Measurements from ENCODE around the gene DRG2.
A peak's percentile ranks its signal among the peaks of the same experiment; 100 is the strongest.

Gene DRG2

DNA sequence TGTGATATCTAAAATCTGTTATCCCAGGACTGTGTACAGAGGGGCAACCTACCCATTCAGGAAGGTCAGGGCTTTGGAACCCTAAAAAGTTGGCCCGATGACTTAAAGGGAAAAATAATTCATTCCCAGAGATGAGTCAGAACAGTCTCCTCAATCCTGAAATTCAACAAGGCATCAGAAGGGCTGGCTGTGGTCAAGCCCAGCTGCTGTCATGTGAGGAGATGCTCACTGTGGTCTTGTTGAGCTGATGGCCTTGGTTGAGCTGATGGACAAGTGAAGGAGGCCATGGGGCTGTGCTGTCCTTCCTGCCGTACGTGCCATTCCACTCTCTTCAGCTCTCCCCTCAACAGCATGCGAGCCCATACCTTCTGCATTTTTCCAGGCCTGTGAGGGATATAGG lies 20.9 kb upstream of the DRG2 start:
- H3K4me1 ChIP-seq (ENCODE audit: insufficient read depth, low read length, poor library complexity, severe bottlenecking) = peaks cover 6% of the 10 kb centered on the region
- TF ChIP-seq, protein P1, sequence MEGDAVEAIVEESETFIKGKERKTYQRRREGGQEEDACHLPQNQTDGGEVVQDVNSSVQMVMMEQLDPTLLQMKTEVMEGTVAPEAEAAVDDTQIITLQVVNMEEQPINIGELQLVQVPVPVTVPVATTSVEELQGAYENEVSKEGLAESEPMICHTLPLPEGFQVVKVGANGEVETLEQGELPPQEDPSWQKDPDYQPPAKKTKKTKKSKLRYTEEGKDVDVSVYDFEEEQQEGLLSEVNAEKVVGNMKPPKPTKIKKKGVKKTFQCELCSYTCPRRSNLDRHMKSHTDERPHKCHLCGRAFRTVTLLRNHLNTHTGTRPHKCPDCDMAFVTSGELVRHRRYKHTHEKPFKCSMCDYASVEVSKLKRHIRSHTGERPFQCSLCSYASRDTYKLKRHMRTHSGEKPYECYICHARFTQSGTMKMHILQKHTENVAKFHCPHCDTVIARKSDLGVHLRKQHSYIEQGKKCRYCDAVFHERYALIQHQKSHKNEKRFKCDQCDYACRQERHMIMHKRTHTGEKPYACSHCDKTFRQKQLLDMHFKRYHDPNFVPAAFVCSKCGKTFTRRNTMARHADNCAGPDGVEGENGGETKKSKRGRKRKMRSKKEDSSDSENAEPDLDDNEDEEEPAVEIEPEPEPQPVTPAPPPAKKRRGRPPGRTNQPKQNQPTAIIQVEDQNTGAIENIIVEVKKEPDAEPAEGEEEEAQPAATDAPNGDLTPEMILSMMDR (conservative IDR thresholded peaks at IDR 0.05; ENCODE audit: low read length) = no peak
- no peak for TF ChIP-seq EZH2phosphoT487 (IDR thresholded peaks at IDR 0.05; ENCODE audit: borderline replicate concordance)
- H3K9ac ChIP-seq (ENCODE audit: low read depth, low read length, poor library complexity, severe bottlenecking) = no peak overlapping the region
- no peaks in the 10 kb centered on the region for H4K20me1 ChIP-seq (ENCODE audit: insufficient read depth, low read length, poor library complexity, severe bottlenecking)
- no peaks in the 10 kb centered on the region for H3K79me2 ChIP-seq (ENCODE audit: insufficient read depth, low read length)
- H3K27me3 ChIP-seq (ENCODE audit: insufficient read depth, low read length, poor library complexity, severe bottlenecking) = no peaks in the 10 kb centered on the region
- H3K9me2 ChIP-seq (replicated peaks; ENCODE audit: low read depth, low read length) = no peaks in the 10 kb centered on the region
- H3K4me2 ChIP-seq (ENCODE audit: low read depth, low read length, poor library complexity, severe bottlenecking) = no peak overlapping the region
- H3K9me3 ChIP-seq (ENCODE audit: insufficient read depth, low read depth, low read length) = no peaks in the 10 kb centered on the region
- H3K4me3 ChIP-seq (ENCODE audit: low read length, poor library complexity, severe bottlenecking) = no peak overlapping the region
- H3K36me3 ChIP-seq (ENCODE audit: insufficient read depth, low read length) = peaks cover 37% of the 10 kb centered on the region; the same call in 1 of the 2 replicates
- H3F3A ChIP-seq (ENCODE audit: low read depth) = no peaks in the 10 kb centered on the region
- no peak overlapping the region for H2AFZ ChIP-seq (ENCODE audit: low read length)

DNA sequence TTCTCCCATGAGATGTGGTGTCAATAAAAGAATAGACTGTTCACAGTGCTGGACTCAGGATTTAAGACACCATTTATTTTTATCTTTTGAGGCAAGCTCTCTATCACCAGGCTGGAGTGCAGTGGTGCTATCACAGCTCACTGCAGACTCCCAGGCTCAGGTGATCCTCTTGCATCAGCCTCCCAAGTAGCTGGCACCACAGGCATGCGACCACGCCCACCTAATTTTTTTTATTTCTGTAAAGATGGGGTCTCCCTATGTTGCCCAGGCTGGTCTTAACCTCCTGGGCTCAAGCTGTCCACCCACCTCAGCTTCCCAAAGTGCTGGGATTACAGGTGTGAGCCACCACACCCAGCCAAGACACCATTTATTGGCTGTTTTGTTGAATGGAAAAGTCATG lies 18.6 kb upstream of the DRG2 start:
- Histone ChIP-seq H3K9me3 (ENCODE audit: insufficient read depth, low read depth, low read length) (no peaks in the 10 kb centered on the region), H4K20me1 (ENCODE audit: insufficient read depth, low read length, poor library complexity, severe bottlenecking) (no peaks in the 10 kb centered on the region), H3K27me3 (ENCODE audit: insufficient read depth, low read length, poor library complexity, severe bottlenecking) (no peaks in the 10 kb centered on the region), H3K4me2 (ENCODE audit: low read depth, low read length, poor library complexity, severe bottlenecking) (no peak overlapping the region), H2AFZ (ENCODE audit: low read length) (no peak overlapping the region), H3K36me3 (ENCODE audit: insufficient read depth, low read length) (peaks cover 27% of the 10 kb centered on the region; the same call in 1 of the 2 replicates), H3K4me1 (ENCODE audit: insufficient read depth, low read length, poor library complexity, severe bottlenecking) (peaks cover 6% of the 10 kb centered on the region), H3K9ac (ENCODE audit: low read depth, low read length, poor library complexity, severe bottlenecking) (no peak overlapping the region), H3F3A (ENCODE audit: low read depth) (no peaks in the 10 kb centered on the region), H3K79me2 (ENCODE audit: insufficient read depth, low read length) (no peaks in the 10 kb centered on the region), H3K4me3 (ENCODE audit: low read length, poor library complexity, severe bottlenecking) (no peak overlapping the region), H3K9me2 (replicated peaks; ENCODE audit: low read depth, low read length) (no peaks in the 10 kb centered on the region)
- TF ChIP-seq, protein P1 (conservative IDR thresholded peaks at IDR 0.05; ENCODE audit: low read length) = no peak
- TF ChIP-seq EZH2phosphoT487 (IDR thresholded peaks at IDR 0.05; ENCODE audit: borderline replicate concordance) = no peak

DNA sequence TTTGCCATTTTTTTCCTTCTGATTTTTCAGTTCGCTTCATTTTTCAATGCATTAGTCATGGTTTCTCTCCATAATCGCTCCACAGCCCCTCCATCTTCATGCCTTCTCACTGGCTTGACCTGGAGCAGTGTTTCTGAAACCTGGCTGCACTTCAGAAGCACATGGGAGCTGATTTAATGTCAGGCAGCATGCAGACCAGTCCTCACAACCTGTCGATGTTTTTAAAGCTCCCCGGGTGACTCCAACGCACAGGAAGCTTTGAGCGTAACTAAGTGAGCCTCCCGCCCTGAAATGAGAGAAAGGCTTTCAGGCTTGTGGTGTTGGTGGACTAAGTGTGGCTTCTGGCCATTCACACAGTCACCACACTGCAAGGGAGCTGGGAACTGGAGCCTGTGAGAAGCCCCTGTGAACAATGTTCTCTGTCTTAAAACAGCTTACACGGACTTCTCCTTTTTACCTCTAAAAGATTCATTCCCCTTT lies 16.8 kb upstream of the DRG2 start:
- Histone ChIP-seq H3K79me2 (ENCODE audit: insufficient read depth, low read length) (no peaks in the 10 kb centered on the region), H3K27me3 (ENCODE audit: insufficient read depth, low read length, poor library complexity, severe bottlenecking) (no peaks in the 10 kb centered on the region), H4K20me1 (ENCODE audit: insufficient read depth, low read length, poor library complexity, severe bottlenecking) (no peaks in the 10 kb centered on the region), H3K9me2 (replicated peaks; ENCODE audit: low read depth, low read length) (no peaks in the 10 kb centered on the region), H3K36me3 (ENCODE audit: insufficient read depth, low read length) (peaks cover 11% of the 10 kb centered on the region; the same call in 1 of the 2 replicates), H3K4me3 (ENCODE audit: low read length, poor library complexity, severe bottlenecking) (no peak overlapping the region), H3F3A (ENCODE audit: low read depth) (no peaks in the 10 kb centered on the region), H3K4me1 (ENCODE audit: insufficient read depth, low read length, poor library complexity, severe bottlenecking) (peaks cover 6% of the 10 kb centered on the region), H3K4me2 (ENCODE audit: low read depth, low read length, poor library complexity, severe bottlenecking) (peak overlapping the region; percentile 23), H2AFZ (ENCODE audit: low read length) (peak overlapping the region; percentile 69; the same call in 1 of the 2 replicates), H3K9me3 (ENCODE audit: insufficient read depth, low read depth, low read length) (no peaks in the 10 kb centered on the region), H3K9ac (ENCODE audit: low read depth, low read length, poor library complexity, severe bottlenecking) (peak overlapping the region; percentile 2)
- TF ChIP-seq EZH2phosphoT487 (IDR thresholded peaks at IDR 0.05; ENCODE audit: borderline replicate concordance) = no peak
- TF ChIP-seq, protein P1 (conservative IDR thresholded peaks at IDR 0.05; ENCODE audit: low read length) = no peak
